Activated naive CD8-positive, alpha-beta T cell treated with anti-CD3 and anti-CD28 coated beads, Interleukin-2, amount 50 U/mL, for 24 hours (primary cell): ENCODE results near the gene LAMC1.
"Not testable (repeated sequence)": the region's sequence is repeated elsewhere in the genome, so short reads cannot be mapped to it uniquely, and the experiment has no call there.

Experiments
- ATAC-seq: fragments of 150-1000 bp; cut with Tn5 transposase; one replicate; pipeline ENCODE4 v1.10.0; 2021
- DNase-seq: peaks from one replicate; pipeline ENCODE4 v3.0.0; 2021
- H3K27ac Mint-ChIP-seq: one replicate; pipeline ENCODE4 v1.8.0; 2021; ENCODE audit warnings: mild to moderate bottlenecking, mixed read lengths
- H3K27me3 Mint-ChIP-seq: one replicate; pipeline ENCODE4 v1.8.0; 2021; ENCODE audit warnings: mixed read lengths
- H3K36me3 Mint-ChIP-seq: one replicate; pipeline ENCODE4 v1.8.0; 2021; ENCODE audit warnings: low read depth, mixed read lengths
- H3K4me1 Mint-ChIP-seq: one replicate; pipeline ENCODE4 v1.8.0; 2021; ENCODE audit warnings: mixed read lengths
- H3K4me3 Mint-ChIP-seq: one replicate; pipeline ENCODE4 v1.8.0; 2021; ENCODE audit warnings: mild to moderate bottlenecking, moderate library complexity, mixed read lengths
- H3K9me3 Mint-ChIP-seq: one replicate; pipeline ENCODE4 v1.8.0; 2021; ENCODE audit warnings: mixed read lengths

Gene LAMC1

GRCh38 chr1:183140633-183141032 lies 117.4 kb downstream of the LAMC1 start:
- H3K27ac Mint-ChIP-seq: no peak overlapping the region
- peaks cover 1% of the 10 kb centered on the region for H3K36me3 Mint-ChIP-seq
- ATAC-seq (no peak), DNase-seq (no peak)
- H3K4me3 Mint-ChIP-seq: no peak overlapping the region
- no peaks in the 10 kb centered on the region for H3K9me3 Mint-ChIP-seq
- no peaks in the 10 kb centered on the region for H3K4me1 Mint-ChIP-seq
- peaks cover 2% of the 10 kb centered on the region for H3K27me3 Mint-ChIP-seq

GRCh38 chr1:183142171-183142570 lies 119.0 kb downstream of the LAMC1 start:
- no peak overlapping the region for H3K27ac Mint-ChIP-seq
- no peaks in the 10 kb centered on the region for H3K9me3 Mint-ChIP-seq
- peaks cover 2% of the 10 kb centered on the region for H3K27me3 Mint-ChIP-seq
- no peak overlapping the region for H3K4me3 Mint-ChIP-seq
- peaks cover 1% of the 10 kb centered on the region for H3K36me3 Mint-ChIP-seq
- no peak for DNase-seq
- no peak for ATAC-seq
- no peaks in the 10 kb centered on the region for H3K4me1 Mint-ChIP-seq

- H3K4me3 Mint-ChIP-seq: no peak overlapping the region
- no peak overlapping the region for H3K27ac Mint-ChIP-seq
- no peaks in the 10 kb centered on the region for H3K9me3 Mint-ChIP-seq
- no peaks in the 10 kb centered on the region for H3K27me3 Mint-ChIP-seq
- H3K4me1 Mint-ChIP-seq: no peaks in the 10 kb centered on the region
- DNase-seq (no peak), ATAC-seq (no peak)
- H3K36me3 Mint-ChIP-seq: no peaks in the 10 kb centered on the region
Measured at GRCh38 chr1:183143576-183144315, 120.5 kb downstream of the LAMC1 start.

GRCh38 chr1:183144752-183145151 lies 121.5 kb downstream of the LAMC1 start:
- Mint-ChIP-seq H3K27ac (no peak overlapping the region), H3K9me3 (no peaks in the 10 kb centered on the region), H3K27me3 (no peaks in the 10 kb centered on the region), H3K4me3 (no peak overlapping the region), H3K36me3 (no peaks in the 10 kb centered on the region), H3K4me1 (no peaks in the 10 kb centered on the region)
- ATAC-seq (no peak), DNase-seq (no peak)

GRCh38 chr1:183147735-183148134 lies 124.5 kb downstream of the LAMC1 start:
- Mint-ChIP-seq H3K4me3 (no peak overlapping the region), H3K27ac (no peak overlapping the region), H3K4me1 (no peaks in the 10 kb centered on the region), H3K9me3 (no peaks in the 10 kb centered on the region), H3K27me3 (peaks cover 4% of the 10 kb centered on the region), H3K36me3 (no peaks in the 10 kb centered on the region)
- DNase-seq (no peak), ATAC-seq (no peak)

GRCh38 chr1:183148599-183148998 lies 125.4 kb downstream of the LAMC1 start:
- Mint-ChIP-seq H3K4me3 (no peak overlapping the region), H3K36me3 (no peaks in the 10 kb centered on the region), H3K27ac (no peak overlapping the region), H3K4me1 (no peaks in the 10 kb centered on the region), H3K9me3 (no peaks in the 10 kb centered on the region), H3K27me3 (peaks cover 8% of the 10 kb centered on the region)
- DNase-seq (no peak), ATAC-seq (no peak)

- H3K36me3 Mint-ChIP-seq: no peaks in the 10 kb centered on the region
- no peaks in the 10 kb centered on the region for H3K4me1 Mint-ChIP-seq
- ATAC-seq (no peak), DNase-seq (no peak)
- no peaks in the 10 kb centered on the region for H3K9me3 Mint-ChIP-seq
- H3K27ac Mint-ChIP-seq: no peak overlapping the region
- peaks cover 11% of the 10 kb centered on the region for H3K27me3 Mint-ChIP-seq
- H3K4me3 Mint-ChIP-seq: no peak overlapping the region
Measured at GRCh38 chr1:183149273-183149672, 126.1 kb downstream of the LAMC1 start.

GRCh38 chr1:183150032-183150431 lies 126.8 kb downstream of the LAMC1 start:
- not testable (repeated sequence) for H3K36me3 Mint-ChIP-seq, H3K4me1 Mint-ChIP-seq, H3K27ac Mint-ChIP-seq, DNase-seq, H3K9me3 Mint-ChIP-seq, ATAC-seq, H3K4me3 Mint-ChIP-seq
- peaks cover 11% of the 10 kb centered on the region for H3K27me3 Mint-ChIP-seq

- Mint-ChIP-seq H3K36me3 (no peaks in the 10 kb centered on the region), H3K27me3 (peaks cover 11% of the 10 kb centered on the region), H3K4me3 (no peak overlapping the region), H3K27ac (no peak overlapping the region), H3K9me3 (no peaks in the 10 kb centered on the region), H3K4me1 (no peaks in the 10 kb centered on the region)
- no peak for DNase-seq
- no peak for ATAC-seq
Measured at GRCh38 chr1:183150445-183150844, 127.2 kb downstream of the LAMC1 start.

GRCh38 chr1:183152180-183152579 lies 129.0 kb downstream of the LAMC1 start:
- no peak for ATAC-seq
- Mint-ChIP-seq H3K4me3 (no peak overlapping the region), H3K36me3 (no peaks in the 10 kb centered on the region)

GRCh38 chr1:183155939-183156338 lies 132.7 kb downstream of the LAMC1 start:
- no peaks in the 10 kb centered on the region for H3K9me3 Mint-ChIP-seq
- ATAC-seq (no peak), DNase-seq (no peak)
- H3K27ac Mint-ChIP-seq: no peak overlapping the region
- H3K27me3 Mint-ChIP-seq: peaks cover 11% of the 10 kb centered on the region
- no peaks in the 10 kb centered on the region for H3K36me3 Mint-ChIP-seq
- H3K4me1 Mint-ChIP-seq: no peaks in the 10 kb centered on the region
- no peak overlapping the region for H3K4me3 Mint-ChIP-seq

More at GRCh38 chr1:183152180-183152579, 129.0 kb downstream of the LAMC1 start:
- no peaks in the 10 kb centered on the region for H3K4me1 Mint-ChIP-seq
- DNase-seq: no peak
- H3K27ac Mint-ChIP-seq: no peak overlapping the region
- peaks cover 11% of the 10 kb centered on the region for H3K27me3 Mint-ChIP-seq
- H3K9me3 Mint-ChIP-seq: no peaks in the 10 kb centered on the region

GRCh38 chr1:183159960-183160359 lies 136.7 kb downstream of the LAMC1 start:
- Mint-ChIP-seq H3K27ac (no peak overlapping the region), H3K36me3 (no peaks in the 10 kb centered on the region), H3K9me3 (no peaks in the 10 kb centered on the region), H3K4me3 (no peak overlapping the region), H3K27me3 (no peaks in the 10 kb centered on the region), H3K4me1 (no peaks in the 10 kb centered on the region)
- no peak for ATAC-seq
- DNase-seq: no peak

- Mint-ChIP-seq H3K27me3 (no peaks in the 10 kb centered on the region), H3K4me1 (no peaks in the 10 kb centered on the region), H3K9me3 (no peaks in the 10 kb centered on the region), H3K36me3 (no peaks in the 10 kb centered on the region), H3K27ac (no peak overlapping the region), H3K4me3 (no peak overlapping the region)
- ATAC-seq (no peak), DNase-seq (no peak)
Measured at GRCh38 chr1:183161391-183161790, 138.2 kb downstream of the LAMC1 start.

GRCh38 chr1:183163316-183163715 lies 140.1 kb downstream of the LAMC1 start:
- ATAC-seq (no peak), DNase-seq (no peak)
- no peaks in the 10 kb centered on the region for H3K27me3 Mint-ChIP-seq

GRCh38 chr1:183164340-183164739 lies 141.1 kb downstream of the LAMC1 start:
- Mint-ChIP-seq H3K4me3 (no peak overlapping the region), H3K9me3 (no peaks in the 10 kb centered on the region), H3K27me3 (no peaks in the 10 kb centered on the region), H3K27ac (no peak overlapping the region), H3K36me3 (no peaks in the 10 kb centered on the region), H3K4me1 (no peaks in the 10 kb centered on the region)
- DNase-seq: no peak
- no peak for ATAC-seq

More at GRCh38 chr1:183163316-183163715, 140.1 kb downstream of the LAMC1 start:
- H3K9me3 Mint-ChIP-seq: no peaks in the 10 kb centered on the region
- no peaks in the 10 kb centered on the region for H3K4me1 Mint-ChIP-seq
- no peak overlapping the region for H3K27ac Mint-ChIP-seq
- no peak overlapping the region for H3K4me3 Mint-ChIP-seq
- no peaks in the 10 kb centered on the region for H3K36me3 Mint-ChIP-seq

GRCh38 chr1:183164963-183165362 lies 141.7 kb downstream of the LAMC1 start:
- H3K4me1 Mint-ChIP-seq: no peaks in the 10 kb centered on the region
- no peak overlapping the region for H3K27ac Mint-ChIP-seq
- no peaks in the 10 kb centered on the region for H3K27me3 Mint-ChIP-seq
- DNase-seq: no peak
- no peak overlapping the region for H3K4me3 Mint-ChIP-seq
- no peaks in the 10 kb centered on the region for H3K9me3 Mint-ChIP-seq
- H3K36me3 Mint-ChIP-seq: no peaks in the 10 kb centered on the region
- ATAC-seq: no peak
